Gastroesophageal sphincter (tissue), 3 donors: ENCODE data around the gene CPEB3.

Experiments used
- CTCF ChIP-seq, 4 experiments: fragments of 200-600 bp in 2 of 4; fragments of 450-650 bp in 2 of 4; sonication (generic) in 1 of 4; IDR thresholded peaks; one replicate each; pipeline ENCODE4 v1.5.1; 2017 to 2019; ENCODE audit warnings: antibody characterized with exemption in 4 of 4, mild to moderate bottlenecking in 2 of 4, moderate library complexity in 2 of 4
- POLR2A ChIP-seq, 2 donors: fragments of 450-650 bp; IDR thresholded peaks; one replicate each; pipeline ENCODE4 v1.6.1; 2017; ENCODE audit warnings: antibody characterized with exemption in 2 of 2, mild to moderate bottlenecking in 2 of 2, moderate library complexity in 1 of 2
- POLR2AphosphoS5 ChIP-seq: sonication (generic); formaldehyde crosslinking; IDR thresholded peaks from one replicate; pipeline ENCODE4 v1.6.1; 2017; ENCODE audit warnings: antibody characterized with exemption

GRCh38 chr10:92038949-92039348 is 251.9 kb downstream of the CPEB3 start:
- no peak for TF ChIP-seq CTCF (IDR thresholded peaks at IDR 0.05)
- no peak for TF ChIP-seq POLR2AphosphoS5
- TF ChIP-seq POLR2A (IDR thresholded peaks at IDR 0.05), result no peak
